CD4-positive, alpha-beta T cell treated with Interleukin-6 for 4 hours (primary cell): Measurements from ENCODE around the gene COLEC12.

Experiments used
- DNase-seq: peaks from one replicate; pipeline ENCODE4 v3.0.0-alpha.2; 2020; ENCODE audit warnings: mixed read lengths

Gene COLEC12

GRCh38 chr18:354471-354870 lies 146.0 kb downstream of the COLEC12 start:
- no peak for DNase-seq

- DNase-seq, result no peak
Observed at GRCh38 chr18:354003-354402, 146.5 kb downstream of the COLEC12 start.

- no peak for DNase-seq
Observed at GRCh38 chr18:352438-352837, 148.1 kb downstream of the COLEC12 start.

- no peak for DNase-seq
Observed at GRCh38 chr18:350953-351572, 149.4 kb downstream of the COLEC12 start.

- DNase-seq, result no peak
Observed at GRCh38 chr18:346600-346999, 153.9 kb downstream of the COLEC12 start.

GRCh38 chr18:341102-341501 lies 159.4 kb downstream of the COLEC12 start:
- DNase-seq, result no peak

GRCh38 chr18:340044-340443 lies 160.5 kb downstream of the COLEC12 start:
- no peak for DNase-seq

- DNase-seq, result no peak
Observed at GRCh38 chr18:339200-339599, 161.3 kb downstream of the COLEC12 start.

- no peak for DNase-seq
Observed at GRCh38 chr18:336713-337112, 163.8 kb downstream of the COLEC12 start.

- DNase-seq, result no peak
Observed at GRCh38 chr18:335733-336132, 164.8 kb downstream of the COLEC12 start.

- DNase-seq, result no peak
Observed at GRCh38 chr18:334575-335132, 165.8 kb downstream of the COLEC12 start.

- no peak for DNase-seq
Observed at GRCh38 chr18:332721-333510, 167.6 kb downstream of the COLEC12 start.

GRCh38 chr18:332007-332406 lies 168.5 kb downstream of the COLEC12 start:
- DNase-seq, result no peak

GRCh38 chr18:331221-331821 lies 169.2 kb downstream of the COLEC12 start:
- no peak for DNase-seq

GRCh38 chr18:328928-329327 lies 171.6 kb downstream of the COLEC12 start:
- DNase-seq, result no peak

- no peak for DNase-seq
Observed at GRCh38 chr18:326846-327245, 173.7 kb downstream of the COLEC12 start.

- no peak for DNase-seq
Observed at GRCh38 chr18:323253-323622, 177.3 kb downstream of the COLEC12 start.

- no peak for DNase-seq
Observed at GRCh38 chr18:321865-322467, 178.5 kb downstream of the COLEC12 start.

- no peak for DNase-seq
Observed at GRCh38 chr18:320155-320554, 180.3 kb downstream of the COLEC12 start.

GRCh38 chr18:319720-320119 lies 180.8 kb downstream of the COLEC12 start:
- no peak for DNase-seq

- no peak for DNase-seq
Observed at GRCh38 chr18:318791-319291, 181.7 kb downstream of the COLEC12 start.

- DNase-seq, result no peak
Observed at GRCh38 chr18:317618-318017, 182.9 kb downstream of the COLEC12 start.

- no peak for DNase-seq
Observed at GRCh38 chr18:316393-316792, 184.1 kb downstream of the COLEC12 start.
